ENCODE measurements around the gene HADHA.
A peak's percentile ranks its signal among the peaks of the same experiment; 100 is the strongest.

The HADHA gene

DNA sequence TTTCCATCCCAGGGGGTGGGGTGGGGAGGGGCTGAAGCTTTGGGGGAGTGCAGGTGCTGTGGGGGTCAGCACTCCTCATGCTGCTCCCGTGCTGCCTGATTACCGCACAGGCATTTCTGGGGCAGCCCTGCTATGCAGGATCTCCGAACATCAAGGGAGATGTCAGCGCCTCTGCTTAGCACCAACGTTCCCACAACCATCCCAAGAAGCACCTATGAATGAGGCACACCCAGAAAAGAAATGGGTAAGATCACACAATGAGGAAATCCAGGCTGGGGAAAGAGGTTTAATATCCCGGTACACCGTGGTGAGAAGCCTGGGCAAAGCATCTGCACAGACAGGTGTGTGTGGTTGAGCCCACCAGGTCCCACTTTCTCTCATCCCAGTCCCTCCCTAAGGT, 54.1 kb downstream of the HADHA start:
- no peak for DNase-seq

DNA sequence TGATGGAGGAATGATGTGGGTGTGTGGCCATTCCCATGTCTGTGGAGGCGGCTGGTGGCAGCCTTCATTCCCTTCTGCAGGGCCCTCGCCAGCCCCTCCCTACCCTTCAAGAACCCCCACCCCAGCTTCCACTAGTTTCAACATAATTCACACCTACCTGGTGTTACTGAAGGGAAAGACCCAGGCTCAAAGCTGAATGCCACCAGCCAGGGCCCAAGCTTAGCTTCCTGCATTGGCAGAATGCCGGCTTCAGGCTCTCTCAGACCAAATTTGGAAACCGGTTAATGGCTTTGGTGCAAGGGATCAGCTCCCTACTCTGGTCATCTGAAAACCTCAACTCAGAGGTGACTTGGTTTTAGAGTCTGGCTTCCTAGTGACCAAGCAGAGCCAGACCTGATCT, 54.7 kb downstream of the HADHA start:
- no peak for DNase-seq

- DNase-seq: no peak
Measured at GRCh38 chr2:26189123-26189522, 55.3 kb downstream of the HADHA start.

DNA sequence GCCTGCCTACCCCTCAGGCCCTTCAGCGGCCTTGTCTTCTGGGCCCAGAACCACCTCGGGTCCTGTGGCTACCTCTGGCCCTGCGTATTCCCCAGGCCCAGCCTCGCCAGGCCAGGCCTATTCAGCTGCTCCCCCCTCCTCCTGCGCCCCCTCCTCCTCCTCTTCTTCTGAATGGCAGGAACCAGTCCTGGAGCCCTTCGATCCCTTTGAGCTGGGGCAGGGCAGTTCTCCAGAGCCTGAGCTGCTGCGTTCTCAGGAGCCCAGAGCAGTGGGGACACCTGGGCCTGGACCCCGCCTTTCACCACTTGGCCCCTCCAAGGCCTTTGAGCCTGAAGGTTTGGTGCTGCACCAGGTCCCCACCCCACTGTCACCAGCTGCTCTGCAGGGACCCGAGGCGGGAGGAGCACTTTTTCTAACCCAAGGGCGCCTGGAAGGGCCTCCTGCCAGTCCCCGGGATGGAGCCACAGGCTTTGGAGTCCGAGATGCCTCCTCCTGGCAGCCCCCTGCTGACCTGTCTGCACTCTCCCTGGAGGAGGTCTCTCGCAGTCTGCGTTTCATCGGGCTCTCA, 56.8 kb downstream of the HADHA start:
- DNase-seq: no peak

DNA sequence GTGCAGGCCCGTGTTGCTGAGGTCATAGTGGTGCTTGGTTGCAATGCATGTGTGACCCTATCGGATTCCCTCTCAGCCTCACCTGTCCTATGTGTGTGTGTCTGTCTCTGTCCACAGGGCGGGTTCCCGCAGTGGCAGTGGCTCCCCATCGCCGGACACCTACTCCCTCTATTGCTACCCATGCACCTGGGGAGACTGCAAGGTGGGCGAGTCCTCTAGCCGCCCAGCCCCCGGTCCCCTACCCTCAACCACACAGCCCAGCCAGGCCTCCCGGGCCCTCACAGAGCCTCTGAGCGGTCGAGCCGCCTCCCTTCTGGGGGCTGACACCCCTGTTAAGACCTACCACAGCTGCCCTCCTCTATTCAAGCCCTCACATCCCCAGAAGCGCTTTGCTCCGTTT, 57.3 kb downstream of the HADHA start:
- no peak for DNase-seq

- DNase-seq: no peak
Measured at GRCh38 chr2:26185954-26186770, 58.3 kb downstream of the HADHA start.

- DNase-seq: no peak
Measured at GRCh38 chr2:26185304-26185928, 59.0 kb downstream of the HADHA start.

- DNase-seq: peak; percentile 94
Measured at GRCh38 chr2:26184555-26185303, 59.7 kb downstream of the HADHA start.

- no peak for DNase-seq
Measured at GRCh38 chr2:26184121-26184520, 60.3 kb downstream of the HADHA start.

DNA sequence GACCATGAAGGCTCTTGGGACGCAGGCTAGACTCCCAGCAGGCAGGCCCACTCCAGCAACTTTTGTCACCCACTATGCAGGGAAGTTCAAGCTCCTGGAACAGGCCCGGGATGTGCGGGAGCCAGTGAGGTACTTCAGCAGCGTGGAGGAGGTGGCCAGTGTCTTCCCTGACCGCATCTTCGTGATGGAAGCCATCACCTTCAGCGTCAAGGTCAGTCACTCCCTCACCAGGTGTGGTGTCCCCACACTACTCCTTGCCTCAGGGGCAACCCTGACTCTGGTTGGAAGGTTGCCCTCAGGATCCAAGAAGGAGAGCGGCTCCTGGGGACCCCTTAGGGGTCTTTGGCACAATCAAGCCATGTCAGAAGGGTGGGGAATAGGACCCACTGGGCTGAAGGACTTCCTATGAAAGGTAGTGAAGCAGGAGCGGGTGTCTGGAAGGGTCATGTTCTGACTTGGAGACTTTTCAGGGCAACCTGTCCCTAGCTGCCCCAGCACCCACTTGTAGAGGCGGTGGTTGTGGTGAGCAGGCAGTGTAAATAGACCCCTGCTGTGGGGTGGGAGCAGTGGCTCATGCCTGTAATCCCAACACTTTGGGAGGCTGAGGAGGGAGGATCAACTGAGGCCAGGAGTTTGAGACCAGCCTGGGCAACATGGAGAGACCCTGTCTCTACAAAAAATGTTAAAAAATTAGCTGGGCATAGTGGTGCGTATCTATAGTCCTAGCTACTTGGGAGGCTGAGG, 61.4 kb downstream of the HADHA start:
- no peak for DNase-seq

- no peak for DNase-seq
Measured at GRCh38 chr2:26182441-26182840, 62.0 kb downstream of the HADHA start.

DNA sequence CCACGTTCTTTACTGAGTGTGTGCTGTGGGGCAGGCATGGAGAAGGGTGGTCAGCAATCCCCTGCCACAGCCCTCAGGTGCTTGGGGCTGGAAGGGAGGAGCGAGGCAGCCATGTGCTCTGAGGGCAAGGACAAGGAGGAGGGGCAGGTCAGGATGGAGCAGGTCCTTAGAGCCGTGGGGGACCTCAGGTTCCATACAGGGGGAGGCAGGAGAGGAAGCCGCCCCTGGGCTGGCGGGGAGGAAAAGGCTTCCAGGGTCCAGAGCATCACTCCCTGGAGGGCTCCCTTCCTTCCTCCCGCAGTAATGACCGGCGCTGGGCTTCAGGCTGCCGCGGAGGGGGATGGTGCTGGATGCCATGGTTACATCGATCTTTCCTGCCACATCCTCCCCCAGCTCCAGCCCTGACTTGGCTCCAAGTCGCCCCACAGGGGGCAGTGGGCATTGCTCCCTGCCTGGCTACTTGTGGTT, 65.0 kb downstream of the HADHA start:
- no peak for DNase-seq

- no peak for DNase-seq
Measured at GRCh38 chr2:26178746-26179436, 65.5 kb downstream of the HADHA start.

- DNase-seq: no peak
Measured at GRCh38 chr2:26178246-26178645, 66.2 kb downstream of the HADHA start.

DNA sequence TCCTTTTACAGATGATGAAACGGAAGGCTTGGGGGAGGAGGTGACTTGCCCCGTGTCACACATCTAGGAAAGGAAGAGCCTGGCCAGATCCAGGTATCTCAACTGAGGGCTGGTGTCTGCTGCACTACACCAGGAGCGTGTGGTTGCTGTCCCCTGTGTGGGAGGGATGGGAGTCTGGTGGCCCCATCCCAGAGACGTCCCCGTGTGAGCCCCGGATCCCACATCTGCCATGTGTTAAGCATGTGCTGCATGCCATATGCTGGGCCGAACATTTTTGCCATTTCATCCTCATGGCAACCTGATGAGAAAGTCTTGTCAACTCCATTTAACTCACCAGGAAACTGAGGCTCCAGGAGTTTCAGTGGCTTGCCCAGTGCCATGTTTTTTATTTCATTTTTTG, 67.3 kb downstream of the HADHA start:
- DNase-seq: no peak

- no peak for DNase-seq
Measured at GRCh38 chr2:26176279-26176615, 68.2 kb downstream of the HADHA start.

- DNase-seq: peak; percentile 51
Measured at GRCh38 chr2:26175466-26176278, 68.8 kb downstream of the HADHA start.

- no peak for DNase-seq
Measured at GRCh38 chr2:26174691-26175465, 69.6 kb downstream of the HADHA start.

DNA sequence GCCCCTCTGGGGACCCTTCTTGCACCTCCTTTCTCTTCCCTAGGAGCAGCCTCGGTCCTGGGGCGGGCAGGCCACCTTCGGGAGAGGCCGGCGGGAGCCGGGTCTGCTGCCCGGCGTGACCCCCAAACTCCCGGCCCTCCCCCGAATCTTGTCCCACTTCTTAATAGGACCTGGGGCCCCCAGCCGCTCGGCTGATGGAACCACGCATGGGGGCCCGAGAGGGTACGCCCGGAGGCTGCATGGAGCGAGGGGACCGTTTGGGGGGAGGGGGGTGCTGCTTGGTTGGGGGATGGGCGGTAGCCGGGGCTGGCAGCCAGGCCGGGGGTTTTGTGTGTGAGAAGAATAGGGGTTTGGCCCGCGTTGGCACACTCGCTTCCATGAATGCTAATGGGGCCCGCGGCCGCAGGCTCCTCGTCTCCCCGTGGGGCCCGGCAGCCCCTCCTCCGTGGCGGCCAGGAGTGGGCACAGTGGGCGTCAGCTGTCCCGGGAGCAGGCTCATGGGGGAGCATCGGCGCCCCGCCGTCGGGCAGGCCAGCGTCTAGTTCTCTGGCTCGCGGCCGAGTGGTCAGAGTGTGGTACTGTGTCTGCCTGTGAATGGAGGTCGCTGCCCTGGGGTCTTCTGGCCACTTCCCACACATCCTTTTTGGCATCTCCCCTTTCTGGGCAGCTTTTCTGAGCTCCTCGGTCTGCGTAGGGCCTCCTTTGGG, 70.5 kb downstream of the HADHA start:
- peak; percentile 58 for DNase-seq
